Right ventricle myocardium inferior (tissue), 1 donor: ENCODE data around the gene SELPLG. TPM values are rescaled to one million over a fixed set of nuclear protein-coding genes. Genes with fewer than 3 reads are reported as not detected.

Experiments used
- microRNA-seq: library from miRNA; unstranded; fragments of <30 nt; microRNA quantifications from one replicate; pipeline ENCODE4 v1.2.0, GENCODE V29; 2020
- total RNA-seq: library from RNA; stranded (reverse); fragmentation: NEBNext Ultra II Directional; extraction: Animal tissue kit (Norgen Biotek cat#: 25700); gene quantifications from one replicate; pipeline ENCODE4 v1.2.1, GENCODE V29; 2021
- donor health status: DM: no; HTN: yes; CAD: no; lungs with severe emphysema.

SELPLG gene
- total RNA-seq, 1 donor from 2014 or later = 4.9 TPM

Small RNA genes within 50 kb of the gene (microRNA-seq; reads per million reads assigned to microRNA genes)
- gene MIR4496 = not detected

Other genes starting within 250 kb of the SELPLG start
- gene FICD, start 118.6 kb downstream of the SELPLG start, total RNA-seq = 2.9 TPM
- 21.7 TPM for gene SART3, start 72.7 kb downstream of the SELPLG start, total RNA-seq
- gene ISCU, start 71.3 kb downstream of the SELPLG start, total RNA-seq = 444 TPM
- gene TMEM119, start 35.8 kb downstream of the SELPLG start, total RNA-seq = 1.3 TPM
- gene CORO1C, start 97.6 kb upstream of the SELPLG start, total RNA-seq = 76.4 TPM
- gene SSH1, start 223.7 kb upstream of the SELPLG start, total RNA-seq = 30.1 TPM
- not detected for gene DAO, start 246.2 kb upstream of the SELPLG start, total RNA-seq